Activated T-helper 2 cell treated with anti-CD3 and anti-CD28 coated beads, Interferon-gamma antibody, Interleukin-2, Interleukin-4, amounts not matched to agents 10 μg/mL and 5 μg/mL and 100 μg/mL, durations not matched to agents 14 hours and 24 hours and 36 hours (primary cell): ENCODE measurements around the gene MERTK. TPM values are rescaled to one million over a fixed set of nuclear protein-coding genes. Genes with fewer than 3 reads are reported as not detected.
"Not testable (repeated sequence)": the region's sequence is repeated elsewhere in the genome, so short reads cannot be mapped to it uniquely, and the experiment has no call there.

Source experiments
- DNase-seq: peaks from one replicate; pipeline ENCODE4 v3.0.0; 2021; ENCODE audit warnings: low spot score
- H3K27ac Mint-ChIP-seq: one replicate; pipeline ENCODE4 v1.8.0; 2021; ENCODE audit warnings: mixed read lengths
- H3K27me3 Mint-ChIP-seq: one replicate; pipeline ENCODE4 v1.8.0; 2021; ENCODE audit warnings: low read depth, mixed read lengths
- H3K36me3 Mint-ChIP-seq: one replicate; pipeline ENCODE4 v1.8.0; 2021; ENCODE audit warnings: low read depth, mixed read lengths
- H3K4me1 Mint-ChIP-seq: one replicate; pipeline ENCODE4 v1.8.0; 2021; ENCODE audit warnings: low read depth, mixed read lengths
- H3K4me3 Mint-ChIP-seq: one replicate; pipeline ENCODE4 v1.8.0; 2021; ENCODE audit warnings: low read depth, mild to moderate bottlenecking, moderate library complexity, mixed read lengths
- H3K9me3 Mint-ChIP-seq: one replicate; pipeline ENCODE4 v1.8.0; 2021; ENCODE audit warnings: mixed read lengths
- intact Hi-C: fragments of 100-400 bp; cut with micrococcal nuclease; formaldehyde crosslinking; loops from one replicate; pipeline ENCODE4 v1.15.1; 2023
- total RNA-seq: library from RNA; stranded (reverse); gene quantifications from 2 replicates; pipeline ENCODE4 v1.2.3, GENCODE V29; 2022

MERTK gene
- total RNA-seq, 1 donor from 2014 or later, result 1.0 TPM

DNA sequence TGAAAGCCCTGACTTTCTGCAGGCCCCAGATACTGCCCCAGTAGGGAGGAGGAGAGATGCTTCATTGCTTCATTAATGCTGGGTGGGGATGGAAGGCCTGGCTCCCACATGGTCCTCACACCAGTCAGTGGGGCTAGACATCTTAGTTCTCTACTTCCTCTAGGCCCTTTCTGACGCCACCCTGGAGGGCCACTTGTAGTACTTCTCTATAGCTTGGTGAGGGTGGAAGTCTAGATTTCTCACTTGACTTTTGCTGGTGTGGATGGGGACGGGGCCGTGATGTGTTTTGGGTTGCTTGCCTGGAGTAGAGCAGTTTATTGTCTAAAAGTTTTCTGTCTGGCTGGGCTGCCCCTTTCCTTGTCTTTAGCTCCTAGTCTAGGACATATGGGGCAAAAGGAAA is 18.7 kb downstream of the MERTK start:
- DNase-seq, result no peak
- Mint-ChIP-seq H3K27me3 (peaks cover 5% of the 10 kb centered on the region), H3K4me1 (no peaks in the 10 kb centered on the region), H3K4me3 (no peak overlapping the region), H3K9me3 (no peaks in the 10 kb centered on the region), H3K36me3 (no peaks in the 10 kb centered on the region), H3K27ac (no peak overlapping the region)
- intact Hi-C loops, result no loop called here

DNA sequence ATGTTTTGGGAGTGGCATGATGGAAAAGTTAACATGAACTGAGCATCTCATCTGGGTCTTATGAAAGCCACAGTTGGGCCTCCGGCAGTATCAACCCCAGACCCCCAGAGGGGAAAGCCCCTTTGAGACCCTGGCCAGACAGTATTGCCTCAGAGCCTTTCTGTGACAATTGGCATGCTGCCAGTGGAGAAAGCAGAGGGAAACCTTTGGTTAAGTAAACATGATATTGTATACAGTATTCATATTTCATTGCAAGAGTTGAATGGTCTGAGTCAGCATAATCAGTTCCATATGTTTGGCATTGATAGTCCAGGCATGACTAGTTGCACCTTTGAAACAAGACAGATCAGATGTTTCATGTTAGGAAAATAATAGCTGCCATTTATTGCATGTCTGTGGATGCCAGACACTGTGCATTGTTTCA is 20.0 kb downstream of the MERTK start:
- H3K27ac Mint-ChIP-seq, result no peak overlapping the region
- H3K4me3 Mint-ChIP-seq, result no peak overlapping the region
- intact Hi-C loops, result no loop called here
- H3K27me3 Mint-ChIP-seq, result peaks cover 5% of the 10 kb centered on the region
- no peaks in the 10 kb centered on the region for H3K9me3 Mint-ChIP-seq
- no peaks in the 10 kb centered on the region for H3K36me3 Mint-ChIP-seq
- no peak for DNase-seq
- no peaks in the 10 kb centered on the region for H3K4me1 Mint-ChIP-seq

DNA sequence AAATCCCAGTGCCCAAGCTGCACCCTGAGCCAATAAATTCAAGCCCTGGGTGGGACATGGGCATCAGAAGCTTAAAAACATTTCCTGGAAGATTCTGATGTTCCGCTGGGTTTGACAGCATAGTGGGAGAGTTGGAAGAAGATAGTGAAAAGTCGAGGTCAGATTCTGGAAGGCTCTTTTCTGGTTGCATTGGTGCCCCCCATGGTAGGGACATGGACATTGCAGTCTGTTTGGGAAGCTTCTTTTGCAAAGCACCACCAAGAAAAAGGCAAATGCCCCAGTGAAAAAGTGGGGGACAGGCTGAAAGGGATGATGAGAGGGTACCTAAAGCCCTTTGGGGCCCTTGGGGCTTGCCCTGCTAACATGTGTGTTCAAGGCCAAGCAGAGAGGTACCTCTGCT is 21.0 kb downstream of the MERTK start:
- Mint-ChIP-seq H3K9me3 (no peaks in the 10 kb centered on the region), H3K4me3 (no peak overlapping the region), H3K27me3 (peaks cover 5% of the 10 kb centered on the region), H3K4me1 (no peaks in the 10 kb centered on the region), H3K36me3 (no peaks in the 10 kb centered on the region), H3K27ac (no peak overlapping the region)
- intact Hi-C loops, result no loop called here
- DNase-seq, result no peak

DNA sequence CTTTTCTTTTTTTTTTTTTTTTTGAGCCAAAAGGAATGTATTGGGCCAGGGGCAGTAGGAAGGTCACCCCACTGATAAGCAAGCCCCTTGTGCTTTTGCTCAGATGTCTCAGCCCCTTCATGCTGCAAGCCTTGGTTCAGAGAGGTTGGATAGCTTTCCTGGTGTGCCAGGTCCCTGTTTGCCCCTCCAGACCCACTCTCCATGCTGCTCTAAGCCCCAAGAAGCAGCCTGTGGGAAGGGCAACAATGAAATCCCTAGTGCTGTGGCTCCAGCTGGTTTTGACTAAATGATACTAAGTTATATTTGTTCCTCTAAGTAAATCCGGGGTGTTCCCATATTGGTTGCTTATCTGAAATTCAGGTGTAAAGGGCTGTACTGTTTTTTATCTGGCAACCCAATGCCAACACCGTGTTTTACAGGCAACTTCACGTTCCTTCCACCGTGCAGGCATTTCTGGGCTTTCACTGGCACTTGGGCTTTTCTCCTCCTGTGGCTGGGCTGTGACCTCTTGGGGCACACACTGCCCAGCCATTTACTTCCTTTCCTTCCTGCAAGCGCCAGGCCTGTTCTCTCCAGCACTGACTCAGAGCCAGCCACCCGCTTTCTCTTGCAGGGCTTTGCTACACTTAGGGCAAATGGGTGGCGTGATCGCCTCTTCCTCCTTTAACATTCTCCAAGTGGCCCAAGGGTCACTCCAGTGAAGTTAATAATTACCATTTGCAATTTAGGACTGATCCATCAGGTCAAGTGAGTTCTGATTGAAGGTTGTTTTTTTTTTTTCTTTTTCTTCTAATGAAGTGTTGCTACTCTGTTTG is 21.6 kb downstream of the MERTK start:
- peaks cover 5% of the 10 kb centered on the region for H3K27me3 Mint-ChIP-seq
- H3K4me1 Mint-ChIP-seq, result peaks cover 4% of the 10 kb centered on the region
- H3K4me3 Mint-ChIP-seq, result no peak overlapping the region
- H3K27ac Mint-ChIP-seq, result no peak overlapping the region
- intact Hi-C loops, result no loop called here
- no peaks in the 10 kb centered on the region for H3K36me3 Mint-ChIP-seq
- DNase-seq, result no peak
- H3K9me3 Mint-ChIP-seq, result no peaks in the 10 kb centered on the region

DNA sequence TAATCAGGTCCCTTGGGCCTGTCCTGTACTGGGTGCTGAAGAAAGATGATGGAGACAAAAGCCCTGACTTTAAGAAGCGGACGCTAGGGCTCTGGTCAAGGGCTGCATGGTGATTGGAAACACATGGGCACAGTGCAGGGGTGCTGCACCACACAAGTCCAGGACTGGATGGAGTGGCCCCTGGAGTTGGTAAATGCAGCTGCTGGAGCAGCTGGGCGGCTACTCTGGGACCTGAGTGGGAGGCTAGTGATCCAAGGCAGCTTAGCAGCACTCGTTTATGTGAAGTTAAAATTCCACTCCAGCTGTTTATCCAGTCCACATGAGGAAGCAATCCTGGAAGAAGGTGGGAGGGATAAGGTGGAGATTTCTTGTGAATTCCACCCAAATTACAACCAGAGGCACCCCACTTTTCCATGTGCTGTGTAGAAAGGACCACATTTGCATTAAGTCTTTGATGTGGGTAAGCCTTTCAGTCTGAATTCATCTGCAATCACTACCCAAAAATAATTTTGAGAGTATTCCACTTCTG is 24.9 kb downstream of the MERTK start:
- no peak for DNase-seq
- Mint-ChIP-seq H3K9me3 (no peaks in the 10 kb centered on the region), H3K36me3 (no peaks in the 10 kb centered on the region), H3K27ac (no peak overlapping the region), H3K4me3 (no peak overlapping the region), H3K27me3 (peaks cover 2% of the 10 kb centered on the region), H3K4me1 (peaks cover 4% of the 10 kb centered on the region)
- intact Hi-C loops, result no loop called here

DNA sequence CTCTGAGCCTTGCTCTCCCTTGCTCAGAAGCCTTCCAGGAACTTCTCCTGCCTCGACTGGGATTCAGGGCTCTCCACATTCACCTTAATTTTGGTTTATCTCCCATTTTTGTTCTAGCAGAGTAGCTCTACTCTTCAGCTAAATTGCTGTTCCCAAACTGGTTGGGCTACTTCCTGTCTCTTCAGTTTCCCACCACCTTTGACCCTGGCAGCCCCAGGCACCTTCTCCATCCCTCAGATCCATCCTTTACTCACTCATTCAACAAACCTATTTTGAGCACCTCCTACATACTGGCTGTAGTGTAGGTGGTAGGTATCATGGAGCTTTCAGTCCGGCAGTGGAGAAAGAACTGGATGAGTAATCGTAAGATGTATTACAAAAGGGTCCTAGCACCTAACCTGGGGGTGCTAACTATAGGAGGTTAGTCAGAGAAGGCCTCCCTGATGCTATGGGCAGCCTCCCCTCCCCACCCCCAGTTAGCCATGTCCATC is 26.3 kb downstream of the MERTK start:
- Mint-ChIP-seq H3K36me3 (no peaks in the 10 kb centered on the region), H3K4me1 (peaks cover 4% of the 10 kb centered on the region), H3K4me3 (no peak overlapping the region), H3K27me3 (no peaks in the 10 kb centered on the region), H3K9me3 (no peaks in the 10 kb centered on the region), H3K27ac (no peak overlapping the region)
- intact Hi-C loops, result no loop called here
- DNase-seq, result no peak

DNA sequence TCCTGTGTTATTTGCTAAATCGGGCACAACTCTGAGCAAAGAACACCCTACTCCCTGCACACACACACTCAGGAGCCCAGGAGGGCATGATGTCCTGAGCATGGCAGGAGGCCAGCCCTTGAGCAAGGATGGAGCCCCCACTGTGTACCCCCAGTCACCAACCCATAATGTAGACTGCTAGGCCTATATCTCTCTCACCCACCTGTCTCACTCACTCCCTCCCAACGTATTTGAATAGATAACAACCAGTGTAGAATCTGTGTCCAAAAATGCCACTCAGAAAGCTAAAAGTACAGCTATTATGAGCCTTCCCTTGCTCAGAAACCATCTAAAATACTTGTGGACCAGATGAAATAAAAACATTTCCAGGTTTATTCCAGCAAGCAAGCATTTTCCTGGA is 29.3 kb downstream of the MERTK start:
- intact Hi-C loops, result no loop called here
- H3K36me3 Mint-ChIP-seq, result no peaks in the 10 kb centered on the region
- H3K27me3 Mint-ChIP-seq, result no peaks in the 10 kb centered on the region
- no peak overlapping the region for H3K27ac Mint-ChIP-seq
- H3K9me3 Mint-ChIP-seq, result no peaks in the 10 kb centered on the region
- H3K4me1 Mint-ChIP-seq, result peaks cover 14% of the 10 kb centered on the region
- no peak overlapping the region for H3K4me3 Mint-ChIP-seq
- DNase-seq, result no peak

DNA sequence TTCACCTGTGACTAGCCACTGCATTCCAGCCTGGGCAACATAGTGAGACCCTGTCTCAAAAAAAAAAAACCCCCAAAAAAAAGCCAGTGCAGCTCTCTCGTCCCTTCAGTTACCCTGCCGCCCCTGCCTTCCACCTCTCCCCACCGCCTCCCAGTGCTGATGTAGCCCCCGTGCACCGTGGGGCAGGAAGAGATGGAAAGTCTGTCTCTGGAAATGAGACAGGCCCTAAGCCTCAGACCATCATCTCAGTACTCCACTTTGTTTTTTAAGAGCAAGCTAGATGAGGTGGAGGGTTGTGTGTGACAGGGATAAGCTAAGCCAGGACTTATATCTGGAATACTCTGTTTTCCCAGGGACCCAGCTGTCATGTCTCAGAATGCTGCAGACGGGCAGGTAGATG is 32.0 kb downstream of the MERTK start:
- Mint-ChIP-seq H3K9me3 (no peaks in the 10 kb centered on the region), H3K4me1 (peaks cover 10% of the 10 kb centered on the region), H3K36me3 (no peaks in the 10 kb centered on the region), H3K27me3 (peaks cover 11% of the 10 kb centered on the region), H3K4me3 (no peak overlapping the region), H3K27ac (no peak overlapping the region)
- DNase-seq, result no peak
- intact Hi-C loops, result loop anchor here (5.0 kb wide), 1 partner anchor 52 kb away; no protein-coding TSS in a partner anchor

DNA sequence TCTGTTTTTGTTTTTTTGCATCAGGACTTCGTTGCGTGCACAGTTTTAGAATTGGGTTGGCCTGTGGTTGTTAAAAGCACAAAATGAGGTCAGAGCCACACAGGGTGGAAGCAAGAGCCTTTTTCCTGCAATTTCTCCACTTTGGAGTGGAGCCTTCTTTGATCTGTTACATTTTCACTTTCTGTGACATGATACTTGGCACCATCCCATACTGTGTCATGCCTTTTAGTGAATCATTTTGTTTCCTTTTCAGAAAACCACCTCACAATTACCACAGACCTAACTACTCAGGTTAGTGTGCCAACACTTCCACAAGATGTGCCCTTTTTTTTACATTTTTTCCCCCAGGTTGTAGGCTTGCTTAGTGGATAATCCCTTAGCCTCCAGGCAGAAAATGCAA is 32.5 kb downstream of the MERTK start:
- H3K9me3 Mint-ChIP-seq, result no peaks in the 10 kb centered on the region
- intact Hi-C loops, result loop anchor here (5.0 kb wide), 1 partner anchor 51 kb away; no protein-coding TSS in a partner anchor
- no peak overlapping the region for H3K4me3 Mint-ChIP-seq
- H3K27me3 Mint-ChIP-seq, result peaks cover 12% of the 10 kb centered on the region
- peak overlapping the region; percentile 48 for H3K27ac Mint-ChIP-seq
- H3K4me1 Mint-ChIP-seq, result peaks cover 10% of the 10 kb centered on the region
- no peaks in the 10 kb centered on the region for H3K36me3 Mint-ChIP-seq
- no peak for DNase-seq

DNA sequence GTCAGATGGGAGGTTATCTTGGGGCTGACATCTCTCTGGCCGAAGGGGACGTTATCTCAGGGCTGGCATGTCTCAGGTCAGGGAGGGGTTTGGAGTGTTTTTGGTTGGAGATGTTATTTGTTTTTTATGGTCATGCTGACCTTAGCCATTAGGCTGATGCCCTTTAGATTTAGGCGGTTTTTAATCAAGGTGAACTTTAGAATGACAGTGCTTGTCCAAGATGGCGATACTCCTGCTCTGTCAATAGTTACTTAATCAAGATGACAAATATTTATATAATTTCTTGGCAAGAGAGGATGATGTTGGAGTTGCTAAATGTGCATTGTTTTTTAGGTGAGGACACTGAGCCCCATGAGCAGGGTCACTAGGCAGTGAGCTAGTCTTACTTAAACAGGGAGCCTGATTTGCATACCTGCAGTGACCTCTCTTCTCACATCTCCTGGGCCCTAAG is 34.5 kb downstream of the MERTK start:
- Mint-ChIP-seq H3K27me3 (peaks cover 13% of the 10 kb centered on the region), H3K36me3 (no peaks in the 10 kb centered on the region), H3K9me3 (no peaks in the 10 kb centered on the region), H3K4me3 (no peak overlapping the region), H3K27ac (no peak overlapping the region), H3K4me1 (peaks cover 10% of the 10 kb centered on the region)
- DNase-seq, result no peak
- intact Hi-C loops, result loop anchor here (5.0 kb wide), 1 partner anchor 49 kb away; no protein-coding TSS in a partner anchor

DNA sequence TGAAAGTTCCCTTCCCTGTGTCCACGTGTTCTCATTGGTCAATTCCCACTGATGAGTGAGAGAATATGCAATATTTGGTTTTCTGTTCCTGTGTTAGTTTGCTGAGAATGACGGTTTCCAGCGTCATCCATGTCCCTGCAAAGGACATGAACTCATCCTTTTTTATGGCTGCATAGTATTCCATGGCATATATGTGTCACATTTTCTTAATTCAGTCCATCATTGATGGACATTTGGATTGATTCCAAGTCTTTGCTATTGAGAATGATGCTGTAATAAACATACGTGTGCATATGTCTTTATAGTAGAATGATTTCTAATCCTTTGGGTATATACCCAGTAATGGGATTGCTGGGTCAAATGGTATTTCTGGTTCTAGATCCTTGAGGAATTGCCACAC is 35.5 kb downstream of the MERTK start:
- not testable (repeated sequence) for H3K27ac Mint-ChIP-seq, H3K4me3 Mint-ChIP-seq, H3K4me1 Mint-ChIP-seq, H3K9me3 Mint-ChIP-seq, DNase-seq, H3K36me3 Mint-ChIP-seq
- intact Hi-C loops, result loop anchor here (5.0 kb wide), 1 partner anchor 48 kb away; no protein-coding TSS in a partner anchor
- H3K27me3 Mint-ChIP-seq, result peaks cover 18% of the 10 kb centered on the region

DNA sequence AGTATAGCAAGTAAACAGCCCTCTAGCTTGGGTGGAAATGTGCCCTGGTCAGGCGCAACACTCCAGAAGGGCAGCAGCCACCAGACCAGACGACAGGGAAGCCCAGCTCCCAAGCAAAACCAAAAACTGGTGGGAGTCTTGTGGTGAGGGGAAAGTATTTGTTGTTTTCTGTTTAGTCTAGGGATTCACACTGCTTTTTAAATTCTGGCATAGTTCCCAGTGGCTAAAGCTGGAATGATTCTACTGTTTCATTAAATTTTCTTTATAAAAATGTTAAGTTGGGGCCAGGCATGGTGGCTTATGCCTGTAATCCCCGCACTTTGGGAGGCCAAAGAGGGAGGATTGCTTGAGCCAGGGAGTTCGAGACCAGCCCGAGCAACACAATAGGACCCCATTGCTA is 38.5 kb downstream of the MERTK start:
- H3K27me3 Mint-ChIP-seq, result peaks cover 24% of the 10 kb centered on the region
- no peak overlapping the region for H3K27ac Mint-ChIP-seq
- H3K4me3 Mint-ChIP-seq, result no peak overlapping the region
- intact Hi-C loops, result no loop called here
- DNase-seq, result no peak
- no peaks in the 10 kb centered on the region for H3K4me1 Mint-ChIP-seq
- no peaks in the 10 kb centered on the region for H3K36me3 Mint-ChIP-seq
- no peaks in the 10 kb centered on the region for H3K9me3 Mint-ChIP-seq

DNA sequence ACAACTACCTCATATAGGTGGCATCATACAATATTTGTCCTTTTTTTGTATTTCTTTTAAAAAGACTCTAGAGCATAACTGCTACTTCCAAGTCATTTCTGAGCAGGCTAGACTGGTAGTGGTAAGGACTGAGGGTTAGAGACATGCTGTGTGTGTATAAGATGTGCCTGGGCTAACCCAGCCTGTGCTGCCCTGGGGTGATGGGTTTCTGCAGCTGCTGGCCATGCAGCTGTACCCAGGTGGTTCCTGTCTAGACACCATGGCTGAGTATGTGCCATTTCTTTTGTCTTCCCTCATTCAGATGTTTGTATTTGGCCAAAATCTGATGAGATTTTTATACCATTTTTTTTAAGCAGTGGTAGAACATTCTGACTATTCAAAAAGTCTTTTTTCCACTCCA is 40.0 kb downstream of the MERTK start:
- no peaks in the 10 kb centered on the region for H3K9me3 Mint-ChIP-seq
- no peaks in the 10 kb centered on the region for H3K36me3 Mint-ChIP-seq
- intact Hi-C loops, result no loop called here
- DNase-seq, result no peak
- peaks cover 27% of the 10 kb centered on the region for H3K27me3 Mint-ChIP-seq
- H3K4me3 Mint-ChIP-seq, result no peak overlapping the region
- H3K27ac Mint-ChIP-seq, result no peak overlapping the region
- H3K4me1 Mint-ChIP-seq, result no peaks in the 10 kb centered on the region
